ENCODE measurements around the gene SLC25A17.
A peak's percentile ranks its signal among the peaks of the same experiment; 100 is the strongest.

SLC25A17 gene

DNA sequence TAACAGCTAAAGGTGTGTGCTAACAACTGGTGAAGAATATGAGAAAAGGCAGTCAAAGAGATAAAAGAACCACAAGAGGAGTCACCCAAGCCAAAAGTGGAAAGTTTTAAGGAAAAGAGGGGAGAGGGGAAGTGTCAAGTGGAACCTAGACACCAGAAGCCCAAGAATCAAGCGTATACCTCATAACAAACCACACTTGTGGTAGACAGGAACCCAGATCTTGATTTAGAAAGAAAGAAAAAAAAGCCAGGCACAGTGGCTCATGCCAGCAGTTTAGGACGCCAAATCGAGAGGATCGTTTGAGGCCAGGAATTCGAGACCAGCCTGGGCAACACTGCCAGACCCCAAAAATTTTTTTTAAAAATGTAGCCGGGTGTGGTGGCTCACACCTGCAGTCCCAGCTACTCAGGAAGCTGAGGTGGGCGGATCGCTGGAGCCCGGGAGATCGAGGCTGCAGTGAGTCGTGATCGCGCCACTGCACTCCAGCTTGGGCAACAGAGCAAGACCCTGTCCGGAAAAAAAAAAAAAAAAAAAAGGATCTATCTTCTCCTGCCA, 877 bp downstream of the SLC25A17 start:
- H3K79me2 ChIP-seq (ENCODE audit: low read length): peaks cover 57% of the 10 kb centered on the region
- TF ChIP-seq, protein P1, sequence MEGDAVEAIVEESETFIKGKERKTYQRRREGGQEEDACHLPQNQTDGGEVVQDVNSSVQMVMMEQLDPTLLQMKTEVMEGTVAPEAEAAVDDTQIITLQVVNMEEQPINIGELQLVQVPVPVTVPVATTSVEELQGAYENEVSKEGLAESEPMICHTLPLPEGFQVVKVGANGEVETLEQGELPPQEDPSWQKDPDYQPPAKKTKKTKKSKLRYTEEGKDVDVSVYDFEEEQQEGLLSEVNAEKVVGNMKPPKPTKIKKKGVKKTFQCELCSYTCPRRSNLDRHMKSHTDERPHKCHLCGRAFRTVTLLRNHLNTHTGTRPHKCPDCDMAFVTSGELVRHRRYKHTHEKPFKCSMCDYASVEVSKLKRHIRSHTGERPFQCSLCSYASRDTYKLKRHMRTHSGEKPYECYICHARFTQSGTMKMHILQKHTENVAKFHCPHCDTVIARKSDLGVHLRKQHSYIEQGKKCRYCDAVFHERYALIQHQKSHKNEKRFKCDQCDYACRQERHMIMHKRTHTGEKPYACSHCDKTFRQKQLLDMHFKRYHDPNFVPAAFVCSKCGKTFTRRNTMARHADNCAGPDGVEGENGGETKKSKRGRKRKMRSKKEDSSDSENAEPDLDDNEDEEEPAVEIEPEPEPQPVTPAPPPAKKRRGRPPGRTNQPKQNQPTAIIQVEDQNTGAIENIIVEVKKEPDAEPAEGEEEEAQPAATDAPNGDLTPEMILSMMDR (IDR thresholded peaks at IDR 0.05; ENCODE audit: low read depth, low read length): no peak
- no peak for TF ChIP-seq EZH2phosphoT487 (IDR thresholded peaks at IDR 0.05; ENCODE audit: low read depth)
- H4K20me1 ChIP-seq (ENCODE audit: insufficient read depth, low read length): peaks cover 4% of the 10 kb centered on the region

DNA sequence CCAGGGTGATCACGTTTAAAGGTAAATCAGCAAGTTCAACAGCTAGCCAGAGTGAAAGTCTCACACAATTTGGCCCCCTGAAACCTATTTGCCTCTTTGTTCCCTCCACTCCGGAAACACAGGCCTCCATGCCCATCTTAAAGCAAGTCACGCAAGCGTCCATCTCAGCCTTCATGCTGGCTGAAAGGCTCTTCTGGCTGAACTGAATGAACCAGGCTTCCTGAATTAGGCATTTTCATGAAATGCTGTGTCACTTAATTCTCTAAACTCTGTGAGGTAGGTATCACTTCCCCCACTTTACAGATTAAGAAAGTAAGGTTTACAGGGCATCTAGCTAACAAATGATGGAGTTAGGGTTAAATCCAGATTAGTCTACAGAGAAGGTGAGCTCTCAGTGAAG, 1.4 kb downstream of the SLC25A17 start:
- Histone ChIP-seq H3K9ac (ENCODE audit: low read length) (peak overlapping the region; percentile 97), H3K4me1 (ENCODE audit: low read length) (peaks cover 24% of the 10 kb centered on the region), H3K79me2 (ENCODE audit: low read length) (peaks cover 62% of the 10 kb centered on the region), H4K20me1 (ENCODE audit: insufficient read depth, low read length) (peaks cover 4% of the 10 kb centered on the region), H3K36me3 (replicated peaks; ENCODE audit: low read depth, low read length) (peaks cover 20% of the 10 kb centered on the region), H3K4me3 (ENCODE audit: low read length) (peak overlapping the region; percentile 99), H3K27me3 (ENCODE audit: low read depth, low read length) (no peaks in the 10 kb centered on the region), H2AFZ (ENCODE audit: low read depth, low read length) (peak overlapping the region; percentile 19; the same call in 1 of the 2 replicates), H3K9me3 (ENCODE audit: insufficient read depth, low read length) (no peaks in the 10 kb centered on the region), H3K27ac (ENCODE audit: low read length) (peak overlapping the region; percentile 91), H3K4me2 (ENCODE audit: low read length) (peak overlapping the region; percentile 92)
- TF ChIP-seq EZH2phosphoT487 (IDR thresholded peaks at IDR 0.05; ENCODE audit: low read depth): no peak
- TF ChIP-seq, protein P1 (IDR thresholded peaks at IDR 0.05; ENCODE audit: low read depth, low read length): no peak

More for the DNA sequence above, 877 bp downstream of the SLC25A17 start:
- peak overlapping the region; percentile 92 for H3K4me2 ChIP-seq (ENCODE audit: low read length)
- H3K9ac ChIP-seq (ENCODE audit: low read length): peak overlapping the region; percentile 97
- no peaks in the 10 kb centered on the region for H3K27me3 ChIP-seq (ENCODE audit: low read depth, low read length)
- peaks cover 20% of the 10 kb centered on the region for H3K36me3 ChIP-seq (replicated peaks; ENCODE audit: low read depth, low read length)
- peak overlapping the region; percentile 88; the same call in 1 of the 2 replicates for H2AFZ ChIP-seq (ENCODE audit: low read depth, low read length)
- H3K4me3 ChIP-seq (ENCODE audit: low read length): peak overlapping the region; percentile 99
- no peaks in the 10 kb centered on the region for H3K9me3 ChIP-seq (ENCODE audit: insufficient read depth, low read length)
- peaks cover 29% of the 10 kb centered on the region for H3K4me1 ChIP-seq (ENCODE audit: low read length)
- peak overlapping the region; percentile 91 for H3K27ac ChIP-seq (ENCODE audit: low read length)

DNA sequence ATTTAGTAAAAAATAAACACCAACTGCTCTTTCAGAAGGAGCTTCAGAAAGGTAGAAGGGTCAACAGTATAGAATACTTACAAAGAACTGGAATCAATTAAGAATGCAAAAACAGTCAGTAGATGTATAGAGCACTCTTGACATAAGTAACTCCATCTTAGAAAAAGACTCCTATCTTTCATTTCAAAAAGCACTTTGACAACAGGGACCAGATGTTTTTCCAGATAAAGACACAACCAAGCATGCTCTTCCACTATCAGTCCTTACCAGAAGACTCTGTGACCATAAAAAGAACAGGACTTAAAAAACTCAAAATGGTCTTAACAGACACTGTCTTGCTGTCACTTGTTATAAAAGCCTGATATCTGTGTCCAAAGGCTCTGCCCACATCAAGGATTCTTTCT, 5.2 kb downstream of the SLC25A17 start:
- no peak for TF ChIP-seq EZH2phosphoT487 (IDR thresholded peaks at IDR 0.05; ENCODE audit: low read depth)
- TF ChIP-seq, protein P1 (IDR thresholded peaks at IDR 0.05; ENCODE audit: low read depth, low read length): no peak
- Histone ChIP-seq H3K4me2 (ENCODE audit: low read length) (no peak overlapping the region), H2AFZ (ENCODE audit: low read depth, low read length) (no peak overlapping the region), H4K20me1 (ENCODE audit: insufficient read depth, low read length) (peaks cover 21% of the 10 kb centered on the region), H3K36me3 (replicated peaks; ENCODE audit: low read depth, low read length) (peaks cover 23% of the 10 kb centered on the region), H3K9me3 (ENCODE audit: insufficient read depth, low read length) (no peaks in the 10 kb centered on the region), H3K9ac (ENCODE audit: low read length) (no peak overlapping the region), H3K4me1 (ENCODE audit: low read length) (peaks cover 17% of the 10 kb centered on the region), H3K27me3 (ENCODE audit: low read depth, low read length) (no peaks in the 10 kb centered on the region), H3K4me3 (ENCODE audit: low read length) (no peak overlapping the region), H3K79me2 (ENCODE audit: low read length) (peaks cover 98% of the 10 kb centered on the region), H3K27ac (ENCODE audit: low read length) (no peak overlapping the region)

DNA sequence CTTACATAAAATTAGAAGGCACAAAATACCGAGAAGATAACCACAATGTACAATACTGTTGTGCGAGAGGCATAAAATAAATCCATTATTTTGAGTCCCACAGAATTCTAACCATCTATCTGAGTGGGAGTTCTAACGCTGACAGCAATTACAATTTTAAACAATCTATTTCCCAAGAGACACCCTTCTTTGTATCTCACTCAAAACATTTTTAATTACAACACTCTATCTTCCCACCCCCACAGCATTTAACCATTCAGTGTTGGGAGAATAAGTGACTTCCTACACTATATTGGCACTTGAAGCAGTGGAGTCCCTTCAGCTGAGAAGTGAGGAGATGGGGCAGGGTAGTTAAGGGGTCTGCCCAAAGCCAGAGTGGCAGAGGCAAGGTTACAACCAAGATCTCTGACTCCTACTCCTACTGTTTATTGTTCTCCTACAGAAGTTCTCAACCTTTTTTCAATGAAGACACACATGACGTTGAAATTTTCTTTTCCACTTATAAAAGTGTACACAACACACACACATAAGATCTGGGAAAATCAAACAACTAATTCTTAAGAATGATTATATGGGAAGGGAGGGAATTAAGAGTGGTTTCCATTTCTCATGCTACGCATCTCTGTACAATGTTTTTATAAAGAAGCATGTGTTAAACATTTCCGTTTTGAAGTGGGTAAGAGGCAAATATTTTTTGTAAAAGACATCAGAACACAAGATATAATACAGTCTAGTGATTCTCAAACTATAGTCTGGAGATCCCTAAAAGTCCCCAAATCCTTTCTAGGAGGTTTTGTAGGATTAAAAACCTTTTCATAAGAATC, 10.9 kb downstream of the SLC25A17 start:
- no peak overlapping the region for H3K27ac ChIP-seq (ENCODE audit: low read length)
- peaks cover 22% of the 10 kb centered on the region for H3K36me3 ChIP-seq (replicated peaks; ENCODE audit: low read depth, low read length)
- TF ChIP-seq, protein P1 (IDR thresholded peaks at IDR 0.05; ENCODE audit: low read depth, low read length): no peak
- no peak for TF ChIP-seq EZH2phosphoT487 (IDR thresholded peaks at IDR 0.05; ENCODE audit: low read depth)
- peaks cover 13% of the 10 kb centered on the region for H3K4me1 ChIP-seq (ENCODE audit: low read length)
- no peak overlapping the region for H3K4me3 ChIP-seq (ENCODE audit: low read length)
- H3K27me3 ChIP-seq (ENCODE audit: low read depth, low read length): no peaks in the 10 kb centered on the region
- H4K20me1 ChIP-seq (ENCODE audit: insufficient read depth, low read length): peaks cover 60% of the 10 kb centered on the region
- peaks cover 100% of the 10 kb centered on the region for H3K79me2 ChIP-seq (ENCODE audit: low read length)
- no peak overlapping the region for H3K9ac ChIP-seq (ENCODE audit: low read length)
- no peaks in the 10 kb centered on the region for H3K9me3 ChIP-seq (ENCODE audit: insufficient read depth, low read length)
- H3K4me2 ChIP-seq (ENCODE audit: low read length): no peak overlapping the region
- H2AFZ ChIP-seq (ENCODE audit: low read depth, low read length): no peak overlapping the region
